AG04450 (cell line): Measurements from ENCODE around the gene RTN4RL2. TPM values are rescaled to one million over a fixed set of nuclear protein-coding genes. Genes with fewer than 3 reads are reported as not detected.

ENCODE experiments used
- CTCF ChIA-PET: fragments of 300-600, 350-600 bp; formaldehyde crosslinking; extraction: SDS; loops from one replicate; lab custom pipeline; 2022; ENCODE audit warnings: antibody characterized with exemption, inconsistent platforms; lab: Charles Lee
- POLR2A ChIA-PET: fragments of 350-600 bp; formaldehyde crosslinking; extraction: SDS; loops from one replicate; lab custom pipeline; 2021; ENCODE audit warnings: antibody characterized with exemption, inconsistent platforms; lab: Yijun Ruan, JAX
- DNase-seq: peaks from one replicate; pipeline ENCODE4 v3.0.0-alpha.2; 2011; ENCODE audit warnings: low read depth, low spot score
- H3K27ac ChIP-seq: one replicate; pipeline ENCODE4 v1.5.1; 2012; ENCODE audit warnings: low read depth, low read length, control low read depth
- H3K27me3 ChIP-seq: one replicate; pipeline ENCODE4 v1.6.0; 2012; ENCODE audit warnings: low read length; ENCODE audit not compliant: control insufficient read depth, insufficient read depth
- H3K4me3 ChIP-seq: 2 replicates; pipeline ENCODE4 v1.5.1; 2011; ENCODE audit warnings: mild to moderate bottlenecking, low read depth, low read length, control low read depth
- H3K9me3 ChIP-seq: 2 replicates; pipeline ENCODE4 v1.5.1; 2012; ENCODE audit warnings: low read length; ENCODE audit not compliant: control insufficient read depth, insufficient read depth
- polyA plus RNA-seq: library from polyadenylated mRNA; depleted of rRNA; stranded (reverse); fragments of >200 nt; gene quantifications from 2 replicates; pipeline ENCODE4 v1.2.3, GENCODE V29; 2011
- TF ChIP-seq, protein P1 (sequence below): IDR thresholded peaks from 2 replicates; pipeline ENCODE4 v1.5.1; 2011; ENCODE audit warnings: low read depth, low read length, control low read depth, inconsistent platforms

RTN4RL2 gene
- polyA plus RNA-seq, 1 experiment, result 0.11 TPM

- ChIA-PET POLR2A (interaction anchor here (0.6 kb wide), 1 partner anchor 1011 kb away, joined by 3 read pairs; no protein-coding TSS in a partner anchor), CTCF (interaction anchor here (0.5 to 5.7 kb wide), 24 partner anchors 10 to 206 kb away, joined by 3 to 115 read pairs (median 4); partner anchors contain the start of genes SLC43A1 and SLC43A3)
- Histone ChIP-seq H3K4me3 (peak overlapping the region; percentile 62), H3K27me3 (peaks cover 35% of the 10 kb centered on the region), H3K27ac (no peak overlapping the region), H3K9me3 (no peaks in the 10 kb centered on the region)
- DNase-seq, result no peak
- TF ChIP-seq, protein P1, sequence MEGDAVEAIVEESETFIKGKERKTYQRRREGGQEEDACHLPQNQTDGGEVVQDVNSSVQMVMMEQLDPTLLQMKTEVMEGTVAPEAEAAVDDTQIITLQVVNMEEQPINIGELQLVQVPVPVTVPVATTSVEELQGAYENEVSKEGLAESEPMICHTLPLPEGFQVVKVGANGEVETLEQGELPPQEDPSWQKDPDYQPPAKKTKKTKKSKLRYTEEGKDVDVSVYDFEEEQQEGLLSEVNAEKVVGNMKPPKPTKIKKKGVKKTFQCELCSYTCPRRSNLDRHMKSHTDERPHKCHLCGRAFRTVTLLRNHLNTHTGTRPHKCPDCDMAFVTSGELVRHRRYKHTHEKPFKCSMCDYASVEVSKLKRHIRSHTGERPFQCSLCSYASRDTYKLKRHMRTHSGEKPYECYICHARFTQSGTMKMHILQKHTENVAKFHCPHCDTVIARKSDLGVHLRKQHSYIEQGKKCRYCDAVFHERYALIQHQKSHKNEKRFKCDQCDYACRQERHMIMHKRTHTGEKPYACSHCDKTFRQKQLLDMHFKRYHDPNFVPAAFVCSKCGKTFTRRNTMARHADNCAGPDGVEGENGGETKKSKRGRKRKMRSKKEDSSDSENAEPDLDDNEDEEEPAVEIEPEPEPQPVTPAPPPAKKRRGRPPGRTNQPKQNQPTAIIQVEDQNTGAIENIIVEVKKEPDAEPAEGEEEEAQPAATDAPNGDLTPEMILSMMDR, result no peak
These were observed 726 bp downstream of the RTN4RL2 start for GRCh38 chr11:57460758-57461749.

DNA sequence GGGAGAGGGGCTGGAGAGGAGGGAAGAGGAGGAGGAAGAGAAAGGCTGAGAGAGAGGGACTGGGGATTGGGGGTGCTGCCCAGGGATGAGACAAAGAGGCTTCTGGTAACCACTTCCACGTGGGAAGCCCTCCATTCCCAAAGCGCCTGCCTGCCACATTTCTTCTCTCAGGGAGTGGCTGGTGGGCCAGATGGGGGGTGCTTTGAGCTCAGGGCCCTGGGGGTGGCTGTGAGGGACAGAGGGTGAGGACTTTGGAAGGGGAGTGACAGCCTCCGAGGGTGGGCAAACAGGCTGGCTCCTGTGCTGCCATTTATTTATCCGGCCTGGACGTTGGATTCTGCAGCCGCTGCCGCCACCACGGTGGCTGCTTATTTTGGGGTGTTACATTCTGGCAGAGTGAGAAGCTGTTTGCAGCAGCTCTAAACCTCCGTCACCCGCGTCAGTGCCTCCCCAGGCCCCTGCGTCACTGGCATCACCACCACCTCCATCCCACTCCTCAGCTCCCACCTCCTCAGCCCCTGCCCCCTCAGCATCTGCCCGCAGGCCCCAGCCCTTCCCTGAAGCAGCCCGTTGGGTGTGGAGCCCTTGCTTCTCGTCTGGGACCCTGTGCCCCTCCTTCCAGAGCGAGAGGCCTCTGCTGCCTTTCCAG, 1.6 kb downstream of the RTN4RL2 start:
- no peak for DNase-seq
- H3K9me3 ChIP-seq, result no peaks in the 10 kb centered on the region
- H3K27me3 ChIP-seq, result peaks cover 35% of the 10 kb centered on the region
- ChIA-PET POLR2A (interaction anchor here (0.8 kb wide), 1 partner anchor 38 kb away, joined by 3 read pairs; no protein-coding TSS in a partner anchor), CTCF (interaction anchor here (1.0 to 5.7 kb wide), 4 partner anchors 19 to 207 kb away, joined by 3 to 115 read pairs (median 5); no protein-coding TSS in a partner anchor)
- H3K4me3 ChIP-seq, result no peak overlapping the region
- TF ChIP-seq, protein P1, result no peak
- no peak overlapping the region for H3K27ac ChIP-seq

DNA sequence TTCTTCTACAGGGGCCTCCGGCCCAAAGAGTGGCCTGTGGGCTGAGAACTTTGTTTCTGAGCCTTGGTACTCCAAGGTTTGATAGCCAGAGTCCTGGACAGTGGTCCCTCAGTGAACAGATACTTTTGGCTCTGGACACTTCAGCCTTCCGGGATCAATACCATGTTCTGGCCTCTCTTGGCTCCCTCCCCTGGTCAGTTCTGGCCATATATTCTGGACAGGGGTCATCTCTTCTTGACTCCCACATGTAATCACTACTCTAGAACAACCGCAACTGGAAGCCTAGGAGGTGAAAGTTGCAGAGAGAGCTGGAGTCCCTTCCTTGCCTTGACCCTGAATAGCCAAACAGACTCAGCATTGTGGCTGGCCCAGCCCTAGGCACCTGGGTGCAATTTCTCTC, 2.3 kb downstream of the RTN4RL2 start:
- ChIA-PET POLR2A (interaction anchor here (0.8 kb wide), 1 partner anchor 38 kb away, joined by 3 read pairs; no protein-coding TSS in a partner anchor), CTCF (interaction anchor here (1.5 kb wide), 1 partner anchor 21 kb away, joined by 4 read pairs; no protein-coding TSS in a partner anchor)
- DNase-seq, result no peak
- TF ChIP-seq, protein P1, result no peak
- Histone ChIP-seq H3K27ac (no peak overlapping the region), H3K27me3 (peaks cover 35% of the 10 kb centered on the region), H3K9me3 (no peaks in the 10 kb centered on the region), H3K4me3 (no peak overlapping the region)

DNA sequence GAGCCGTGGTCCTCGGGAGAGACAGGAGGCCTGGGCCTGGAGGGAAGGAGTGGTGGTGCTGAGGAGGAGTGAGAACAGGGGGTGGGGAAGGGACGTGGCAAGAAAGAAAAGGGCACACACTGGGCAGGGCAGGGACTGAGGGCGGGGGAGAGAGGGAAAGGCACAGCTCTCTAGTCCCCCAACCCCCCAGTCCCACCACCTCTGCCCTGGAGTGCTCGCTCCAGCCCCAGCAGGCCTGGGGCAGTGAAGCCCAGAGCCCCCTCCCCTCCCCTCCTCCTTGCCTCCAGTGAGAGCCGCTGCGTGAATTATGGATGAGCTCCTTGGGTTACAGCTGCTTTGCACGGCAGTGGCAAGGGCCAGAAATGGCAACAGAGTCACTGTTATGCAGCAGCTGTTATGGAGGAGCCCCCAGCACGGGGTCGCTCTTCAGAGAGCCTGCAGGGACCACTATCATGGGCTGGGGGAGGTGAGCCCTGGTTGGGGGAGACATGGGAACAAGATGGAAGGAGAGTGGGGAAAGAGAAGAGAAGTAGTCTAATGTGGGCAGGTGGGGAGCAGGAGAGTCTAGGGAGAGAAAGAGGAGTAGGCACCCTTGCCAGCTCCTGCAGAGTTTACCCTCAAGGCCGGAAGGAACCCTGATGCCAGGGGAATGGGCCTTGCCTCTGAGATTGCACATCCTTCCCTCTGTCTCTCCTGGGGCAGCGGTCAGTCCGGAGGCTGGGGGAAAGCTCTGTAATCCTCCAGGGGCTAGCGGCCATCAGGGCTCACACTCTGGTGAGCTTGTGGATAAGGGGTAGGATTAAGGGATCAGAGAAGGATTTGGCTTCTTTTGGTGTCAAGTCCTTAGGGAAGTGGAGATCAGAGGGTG, 3.6 kb downstream of the RTN4RL2 start:
- ChIA-PET POLR2A (no interaction called here), CTCF (interaction anchor here (0.5 to 1.8 kb wide), 5 partner anchors 20 to 118 kb away, joined by 3 to 6 read pairs (median 4); no protein-coding TSS in a partner anchor)
- DNase-seq, result no peak
- H3K4me3 ChIP-seq, result no peak overlapping the region
- H3K9me3 ChIP-seq, result no peaks in the 10 kb centered on the region
- no peak overlapping the region for H3K27ac ChIP-seq
- TF ChIP-seq, protein P1, result no peak
- H3K27me3 ChIP-seq, result peaks cover 37% of the 10 kb centered on the region
